Right atrium auricular region (tissue), 2 donors: ENCODE data around the gene VPS18. TPM values are rescaled to one million over a fixed set of nuclear protein-coding genes. Genes with fewer than 3 reads are reported as not detected.

Source experiments
- DNase-seq: peaks from one replicate; pipeline ENCODE4 v3.0.0-alpha.2; 2019; ENCODE audit warnings: low spot score
- H3K27ac ChIP-seq, 2 donors: fragments of 200-600 bp; sonication (generic); 1 replicate in 1 of 2; 2 replicates in 1 of 2; pipeline ENCODE4 v1.5.1; 2016 to 2019
- H3K27me3 ChIP-seq, 2 donors: fragments of 200-600 bp; sonication (generic); one replicate each; pipeline versions ENCODE4 v1.5.1 to v1.6.0; 2017 to 2019
- H3K36me3 ChIP-seq: fragments of 200-600 bp; sonication (generic); one replicate; pipeline ENCODE4 v1.5.1; 2016
- H3K4me1 ChIP-seq, 2 donors: fragments of 200-600 bp; sonication (generic); one replicate each; pipeline versions ENCODE4 v1.5.1 to v1.6.0; 2017 to 2019
- H3K4me3 ChIP-seq, 2 donors: fragments of 200-600 bp; sonication (generic); 1 replicate in 1 of 2; 2 replicates in 1 of 2; pipeline ENCODE4 v1.5.1; 2017 to 2019; ENCODE audit warnings: mild to moderate bottlenecking in 1 of 2, moderate library complexity in 1 of 2
- H3K9me3 ChIP-seq, 2 donors: fragments of 200-600 bp; sonication (generic); one replicate each; pipeline ENCODE4 v1.5.1; 2019
- CTCF ChIP-seq, 2 donors: fragments of 200-600 bp; sonication (generic); IDR thresholded peaks; one replicate each; pipeline ENCODE4 v1.5.1; 2019; ENCODE audit warnings: antibody characterized with exemption in 2 of 2
- total RNA-seq, 2 donors: library from RNA; depleted of rRNA; stranded (reverse); fragments of >200 nt; gene quantifications; one replicate each; pipeline ENCODE4 v1.1.0, GENCODE V29; 2016

The VPS18 gene
- total RNA-seq, 2 donors from 2014 or later = 18.1 to 26.1 TPM

- H3K36me3 ChIP-seq = no peaks in the 10 kb centered on the region
- peaks cover 0 to 19% of the 10 kb centered on the region in 2 donors for H3K4me1 ChIP-seq
- no peak for DNase-seq
- TF ChIP-seq CTCF (IDR thresholded peaks at IDR 0.05) = no peak
- H3K9me3 ChIP-seq = no peaks in the 10 kb centered on the region
- no peak overlapping the region for H3K27ac ChIP-seq
- H3K27me3 ChIP-seq = peaks cover 0 to 6% of the 10 kb centered on the region in 2 donors
- no peak overlapping the region for H3K4me3 ChIP-seq
These were observed 47.4 kb upstream of the VPS18 start for GRCh38 chr15:40846841-40847222.

GRCh38 chr15:40847223-40847961, 46.9 kb upstream of the VPS18 start:
- H3K4me1 ChIP-seq = peaks cover 0 to 19% of the 10 kb centered on the region in 2 donors
- H3K27me3 ChIP-seq = peaks cover 0 to 6% of the 10 kb centered on the region in 2 donors
- H3K36me3 ChIP-seq = no peaks in the 10 kb centered on the region
- H3K27ac ChIP-seq = no peak overlapping the region
- TF ChIP-seq CTCF (IDR thresholded peaks at IDR 0.05) = no peak
- no peak for DNase-seq
- no peaks in the 10 kb centered on the region for H3K9me3 ChIP-seq
- H3K4me3 ChIP-seq = no peak overlapping the region

- no peak for TF ChIP-seq CTCF (IDR thresholded peaks at IDR 0.05)
- Histone ChIP-seq H3K27ac (no peak overlapping the region), H3K9me3 (no peaks in the 10 kb centered on the region), H3K27me3 (no peaks in the 10 kb centered on the region), H3K4me1 (no peaks in the 10 kb centered on the region), H3K4me3 (no peak overlapping the region), H3K36me3 (no peaks in the 10 kb centered on the region)
- no peak for DNase-seq
These were observed 43.6 kb upstream of the VPS18 start for GRCh38 chr15:40850576-40851112.

- TF ChIP-seq CTCF (IDR thresholded peaks at IDR 0.05) = no peak
- Histone ChIP-seq H3K27ac (no peak overlapping the region), H3K27me3 (no peaks in the 10 kb centered on the region), H3K36me3 (no peaks in the 10 kb centered on the region), H3K4me1 (peaks cover 0 to 1% of the 10 kb centered on the region in 2 donors), H3K4me3 (no peak overlapping the region), H3K9me3 (no peaks in the 10 kb centered on the region)
- DNase-seq = no peak
These were observed 41.7 kb upstream of the VPS18 start for GRCh38 chr15:40852529-40852928.

DNA sequence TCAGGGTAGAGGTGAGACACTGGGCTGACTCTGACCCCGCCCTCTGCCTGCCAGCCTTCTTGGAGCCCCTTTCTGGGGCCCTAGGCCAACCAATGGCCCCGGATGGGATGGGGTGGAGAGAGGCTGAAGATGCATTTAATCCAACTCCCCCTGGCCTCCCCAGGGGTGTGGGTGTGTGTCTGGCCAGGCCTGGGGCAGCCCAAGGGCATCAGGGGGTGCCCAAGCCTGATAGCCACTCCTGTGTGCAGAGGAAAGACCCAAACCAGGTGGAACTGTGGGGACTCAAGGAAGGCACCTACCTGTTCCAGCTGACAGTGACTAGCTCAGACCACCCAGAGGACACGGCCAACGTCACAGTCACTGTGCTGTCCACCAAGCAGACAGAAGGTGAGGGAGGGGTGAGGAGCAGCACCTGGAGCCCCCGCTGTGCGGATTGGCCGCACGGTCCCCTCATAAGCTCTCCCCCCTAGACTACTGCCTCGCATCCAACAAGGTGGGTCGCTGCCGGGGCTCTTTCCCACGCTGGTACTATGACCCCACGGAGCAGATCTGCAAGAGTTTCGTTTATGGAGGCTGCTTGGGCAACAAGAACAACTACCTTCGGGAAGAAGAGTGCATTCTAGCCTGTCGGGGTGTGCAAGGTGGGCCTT, 40.9 kb upstream of the VPS18 start:
- no peak overlapping the region for H3K27ac ChIP-seq
- no peaks in the 10 kb centered on the region for H3K9me3 ChIP-seq
- H3K27me3 ChIP-seq = no peaks in the 10 kb centered on the region
- no peak for TF ChIP-seq CTCF (IDR thresholded peaks at IDR 0.05)
- H3K36me3 ChIP-seq = no peaks in the 10 kb centered on the region
- no peak for DNase-seq
- H3K4me1 ChIP-seq = peaks cover 0 to 6% of the 10 kb centered on the region in 2 donors
- H3K4me3 ChIP-seq = no peak overlapping the region
